SK-N-SH treated with all-trans-retinoic acid at 6 μM for 48 hours (cell line): ENCODE measurements around the gene CELSR3.

Experiments used
- ATAC-seq: fragments of 200-7000 bp; cut with Tn5 transposase; 3 replicates; pipeline ENCODE4 v1.9.1; 2020; ENCODE audit warnings: mild to moderate bottlenecking, moderate library complexity
- ARNTL ChIP-seq: fragments of 450-650 bp; formaldehyde crosslinking; IDR thresholded peaks from 2 replicates; pipeline ENCODE4 v1.5.0; 2020; ENCODE audit warnings: low read depth, mild to moderate bottlenecking, moderate library complexity, borderline replicate concordance
- BACH2 ChIP-seq: fragments of 250-450 bp; sonication (Bioruptor Pico); IDR thresholded peaks from 2 replicates; pipeline ENCODE4 v1.9.0; 2021; ENCODE audit warnings: mild to moderate bottlenecking, borderline replicate concordance
- CSDC2 ChIP-seq: fragments of 250-450 bp; sonication (Bioruptor Pico); IDR thresholded peaks from 2 replicates; pipeline ENCODE4 v1.5.0; 2020; ENCODE audit warnings: mild to moderate bottlenecking, moderate library complexity
- CSRNP3 ChIP-seq: fragments of 250-450 bp; sonication (Bioruptor Pico); IDR thresholded peaks from 2 replicates; pipeline ENCODE4 v1.5.1; 2021; ENCODE audit warnings: mild to moderate bottlenecking, moderate library complexity
- ESRRG ChIP-seq: fragments of 250-450 bp; sonication (Bioruptor Pico); IDR thresholded peaks from 2 replicates; pipeline ENCODE4 v1.6.1; 2021; ENCODE audit warnings: mild to moderate bottlenecking
- GLIS3 ChIP-seq: fragments of 250-450 bp; sonication (Bioruptor Pico); IDR thresholded peaks from 2 replicates; pipeline ENCODE4 v1.5.0; 2020; ENCODE audit warnings: mild to moderate bottlenecking, moderate library complexity
- ISL1 ChIP-seq: fragments of 250-450 bp; sonication (Bioruptor Pico); IDR thresholded peaks from 2 replicates; pipeline ENCODE4 v2.1.2; 2022; ENCODE audit warnings: mild to moderate bottlenecking, moderate library complexity
- OSR1 ChIP-seq: fragments of 250-450 bp; sonication (Bioruptor Pico); IDR thresholded peaks from 2 replicates; pipeline ENCODE4 v1.8.0; 2022; ENCODE audit warnings: moderate library complexity, mild to moderate bottlenecking, inconsistent platforms
- PATZ1 ChIP-seq: fragments of 250-450 bp; sonication (Bioruptor Pico); IDR thresholded peaks from 2 replicates; pipeline ENCODE4 v1.8.0; 2020; ENCODE audit warnings: mild to moderate bottlenecking, moderate library complexity, borderline replicate concordance
- POU6F1 ChIP-seq: fragments of 250-450 bp; sonication (Bioruptor Pico); IDR thresholded peaks from 2 replicates; pipeline ENCODE4 v1.8.0; 2021; ENCODE audit warnings: low read depth, mild to moderate bottlenecking, moderate library complexity, borderline replicate concordance
- PPARA ChIP-seq: fragments of 250-450 bp; sonication (Bioruptor Pico); IDR thresholded peaks from 2 replicates; pipeline ENCODE4 v1.5.0; 2020; ENCODE audit warnings: mild to moderate bottlenecking, borderline replicate concordance
- RARB ChIP-seq: fragments of 250-450 bp; sonication (Bioruptor Pico); IDR thresholded peaks from 2 replicates; pipeline ENCODE4 v1.8.0; 2021; ENCODE audit warnings: mild to moderate bottlenecking, moderate library complexity
- SNAI2 ChIP-seq: fragments of 250-450 bp; sonication (Bioruptor Pico); IDR thresholded peaks from 2 replicates; pipeline ENCODE4 v1.5.0; 2020; ENCODE audit warnings: mild to moderate bottlenecking, moderate library complexity
- TCF4 ChIP-seq: fragments of 250-450 bp; sonication (Bioruptor Pico); IDR thresholded peaks from 2 replicates; pipeline ENCODE4 v1.8.0; 2021; ENCODE audit warnings: mild to moderate bottlenecking, moderate library complexity, borderline replicate concordance
- TOX ChIP-seq: fragments of 250-450 bp; sonication (Bioruptor Pico); IDR thresholded peaks from 2 replicates; pipeline ENCODE4 v1.8.0; 2021; ENCODE audit warnings: mild to moderate bottlenecking, moderate library complexity, borderline replicate concordance
- TSHZ2 ChIP-seq: fragments of 250-450 bp; sonication (Bioruptor Pico); IDR thresholded peaks from 2 replicates; pipeline ENCODE4 v1.5.0; 2020; ENCODE audit warnings: mild to moderate bottlenecking, moderate library complexity
- ZC3H10 ChIP-seq: fragments of 250-450 bp; sonication (Bioruptor Pico); IDR thresholded peaks from 2 replicates; pipeline ENCODE4 v1.5.1; 2021; ENCODE audit warnings: mild to moderate bottlenecking, moderate library complexity
- ZFP3 ChIP-seq: fragments of 250-450 bp; sonication (Bioruptor Pico); IDR thresholded peaks from 2 replicates; pipeline ENCODE4 v1.5.0; 2020; ENCODE audit warnings: mild to moderate bottlenecking, moderate library complexity
- ZFP30 ChIP-seq: fragments of 450-650 bp; formaldehyde crosslinking; IDR thresholded peaks from 2 replicates; pipeline ENCODE4 v1.5.0; 2022; ENCODE audit warnings: mild to moderate bottlenecking, moderate library complexity
- ZNF565 ChIP-seq: fragments of 450-650 bp; formaldehyde crosslinking; conservative IDR thresholded peaks from 2 replicates; pipeline ENCODE4 v1.5.0; 2020; ENCODE audit warnings: low read depth, mild to moderate bottlenecking, moderate library complexity
- ZNF70 ChIP-seq: fragments of 450-650 bp; formaldehyde crosslinking; IDR thresholded peaks from 2 replicates; pipeline ENCODE4 v1.5.0; 2020; ENCODE audit warnings: mild to moderate bottlenecking, moderate library complexity
- ZNF8 ChIP-seq: fragments of 450-650 bp; formaldehyde crosslinking; IDR thresholded peaks from 2 replicates; pipeline ENCODE4 v1.5.0; 2020; ENCODE audit warnings: mild to moderate bottlenecking, moderate library complexity

Gene CELSR3

GRCh38 chr3:48650723-48651122 is 12.0 kb downstream of the CELSR3 start:
- TF ChIP-seq ZFP30 (CRISPR knock-in tag), result no peak
- TF ChIP-seq ISL1 (CRISPR knock-in tag), result no peak
- no peak for TF ChIP-seq BACH2 (CRISPR knock-in tag)
- no peak for TF ChIP-seq ZC3H10
- TF ChIP-seq ZNF8 (CRISPR knock-in tag), result no peak
- no peak for TF ChIP-seq TCF4 (CRISPR knock-in tag)
- no peak for TF ChIP-seq ARNTL
- TF ChIP-seq PPARA (CRISPR knock-in tag), result no peak
- TF ChIP-seq ZNF70 (CRISPR knock-in tag), result no peak
- TF ChIP-seq TOX (CRISPR knock-in tag), result no peak
- TF ChIP-seq PATZ1 (CRISPR knock-in tag), result no peak
- TF ChIP-seq SNAI2 (CRISPR knock-in tag), result no peak
- TF ChIP-seq ESRRG, result no peak
- no peak for TF ChIP-seq RARB (CRISPR knock-in tag)
- TF ChIP-seq CSRNP3, result no peak
- no peak for TF ChIP-seq OSR1 (CRISPR knock-in tag)
- TF ChIP-seq GLIS3, result no peak
- no peak for TF ChIP-seq CSDC2 (CRISPR knock-in tag)
- no peak for TF ChIP-seq ZNF565
- TF ChIP-seq, all 23 proteins: peak for 0
- no peak for ATAC-seq

GRCh38 chr3:48648188-48648850 is 14.4 kb downstream of the CELSR3 start:
- no peak for TF ChIP-seq TOX (CRISPR knock-in tag)
- TF ChIP-seq GLIS3, result no peak
- TF ChIP-seq BACH2 (CRISPR knock-in tag), result no peak
- TF ChIP-seq ZC3H10, result no peak
- TF ChIP-seq SNAI2 (CRISPR knock-in tag), result no peak
- no peak for TF ChIP-seq PATZ1 (CRISPR knock-in tag)
- TF ChIP-seq ZNF565, result no peak
- no peak for TF ChIP-seq CSDC2 (CRISPR knock-in tag)
- no peak for TF ChIP-seq ESRRG
- TF ChIP-seq PPARA (CRISPR knock-in tag), result no peak
- TF ChIP-seq TSHZ2 (CRISPR knock-in tag), result no peak
- no peak for ATAC-seq

GRCh38 chr3:48647714-48648113 is 15.0 kb downstream of the CELSR3 start:
- TF ChIP-seq CSRNP3, result no peak
- no peak for TF ChIP-seq PPARA (CRISPR knock-in tag)
- no peak for TF ChIP-seq ZFP30 (CRISPR knock-in tag)
- TF ChIP-seq GLIS3, result no peak
- TF ChIP-seq ESRRG, result no peak
- no peak for TF ChIP-seq ZNF70 (CRISPR knock-in tag)
- no peak for TF ChIP-seq CSDC2 (CRISPR knock-in tag)
- TF ChIP-seq POU6F1 (CRISPR knock-in tag), result no peak
- TF ChIP-seq ISL1 (CRISPR knock-in tag), result no peak
- TF ChIP-seq BACH2 (CRISPR knock-in tag), result no peak
- TF ChIP-seq ZFP3 (CRISPR knock-in tag), result no peak
- no peak for TF ChIP-seq ARNTL
- TF ChIP-seq TOX (CRISPR knock-in tag), result no peak
- TF ChIP-seq RARB (CRISPR knock-in tag), result no peak
- no peak for TF ChIP-seq SNAI2 (CRISPR knock-in tag)
- TF ChIP-seq ZC3H10, result no peak
- TF ChIP-seq OSR1 (CRISPR knock-in tag), result no peak
- ATAC-seq, result no peak
